IMR-90 (cell line): ENCODE measurements around the gene DNAJB5. TPM values are rescaled to one million over a fixed set of nuclear protein-coding genes. Genes with fewer than 3 reads are reported as not detected.
"Not testable (repeated sequence)": the region's sequence is repeated elsewhere in the genome, so short reads cannot be mapped to it uniquely, and the experiment has no call there.

Experiments used
- ATAC-seq: fragments of 200-7000 bp; cut with Tn5 transposase; 2 replicates; pipeline ENCODE4 v1.9.1; 2020; ENCODE audit warnings: low read depth, mild to moderate bottlenecking, moderate library complexity
- BruUV-seq: library from RNA; stranded (reverse); fragments of 400-500 nt; replicated peaks from 2 replicates; lab custom pipeline; 2021; lab: Mats Ljungman, UMichigan
- CTCF ChIA-PET: fragments of 300-600 bp; formaldehyde crosslinking; extraction: SDS; loops from one replicate; lab custom pipeline; 2021; ENCODE audit warnings: antibody characterized with exemption; lab: Yijun Ruan, JAX
- POLR2A ChIA-PET: fragments of 300-600 bp; sonication (Branson Sonifier 250); formaldehyde crosslinking; loops from one replicate; lab custom pipeline; 2022; ENCODE audit warnings: antibody characterized with exemption; ENCODE audit not compliant: unreplicated experiment; lab: Charles Lee
- DNase-seq: peaks from one replicate; pipeline ENCODE4 v3.0.0; 2013
- H2AFZ ChIP-seq: replicated peaks from 2 replicates; pipeline ENCODE3; 2013; ENCODE audit warnings: low read length, mild to moderate bottlenecking; ENCODE audit not compliant: poor library complexity
- H2AK5ac ChIP-seq: 2 replicates; pipeline ENCODE4 v1.6.1; 2013; ENCODE audit warnings: low read depth, low read length, inconsistent platforms
- H2AK9ac ChIP-seq: replicated peaks from 2 replicates; pipeline ENCODE3; 2013; ENCODE audit warnings: mild to moderate bottlenecking, low read depth, low read length, moderate library complexity; ENCODE audit not compliant: poor library complexity
- H2BK120ac ChIP-seq: 2 replicates; pipeline ENCODE4 v1.6.1; 2013; ENCODE audit warnings: low read depth, low read length, inconsistent platforms
- H2BK15ac ChIP-seq: 3 replicates; pipeline ENCODE4 v1.6.1; 2013; ENCODE audit warnings: low read depth, low read length, inconsistent platforms
- H2BK20ac ChIP-seq: 2 replicates; pipeline ENCODE4 v1.6.1; 2013; ENCODE audit warnings: low read depth, mild to moderate bottlenecking, inconsistent platforms, low read length, moderate library complexity
- H2BK5ac ChIP-seq: 2 replicates; pipeline ENCODE4 v1.6.1; 2013; ENCODE audit warnings: mild to moderate bottlenecking, low read depth, low read length, inconsistent platforms; ENCODE audit not compliant: poor library complexity, severe bottlenecking
- H3K14ac ChIP-seq: replicated peaks from 2 replicates; pipeline ENCODE4 v1.6.1; 2013; ENCODE audit warnings: low read depth, low read length, inconsistent platforms
- H3K18ac ChIP-seq: 2 replicates; pipeline ENCODE4 v1.6.1; 2013; ENCODE audit warnings: low read depth, low read length, control low read depth
- H3K23ac ChIP-seq: 2 replicates; pipeline ENCODE4 v1.6.1; 2013; ENCODE audit warnings: low read depth, low read length, inconsistent platforms
- H3K27ac ChIP-seq: 2 replicates; pipeline ENCODE4 v1.5.1; 2013; ENCODE audit warnings: mild to moderate bottlenecking, control low read depth, low read length; ENCODE audit not compliant: insufficient read depth
- H3K27me3 ChIP-seq: 2 replicates; pipeline ENCODE4 v1.6.1; 2013; ENCODE audit warnings: low read length; ENCODE audit not compliant: control insufficient read depth, insufficient read depth
- H3K36me3 ChIP-seq: 2 replicates; pipeline ENCODE4 v1.6.1; 2013; ENCODE audit warnings: low read length, mixed read lengths; ENCODE audit not compliant: control insufficient read depth, insufficient read depth
- H3K4ac ChIP-seq: 2 replicates; pipeline ENCODE4 v1.6.1; 2013; ENCODE audit warnings: low read depth, low read length, inconsistent platforms
- H3K4me1 ChIP-seq: 2 replicates; pipeline ENCODE4 v1.6.1; 2013; ENCODE audit warnings: low read length, mixed read lengths; ENCODE audit not compliant: control insufficient read depth, insufficient read depth
- H3K4me2 ChIP-seq: 2 replicates; pipeline ENCODE4 v1.6.1; 2013; ENCODE audit warnings: low read depth, mild to moderate bottlenecking, control low read depth, low read length, moderate library complexity
- H3K4me3 ChIP-seq: 2 replicates; pipeline ENCODE4 v1.5.1; 2013; ENCODE audit warnings: low read depth, mild to moderate bottlenecking, control low read depth, low read length, moderate library complexity; ENCODE audit not compliant: insufficient read depth
- H3K56ac ChIP-seq: 2 replicates; pipeline ENCODE4 v1.6.1; 2013; ENCODE audit warnings: low read length, inconsistent platforms; ENCODE audit not compliant: insufficient read depth; ENCODE audit errors: extremely low read depth
- H3K79me1 ChIP-seq, 2 experiments: 2 replicates each; pipeline ENCODE4 v1.6.1; 2013; ENCODE audit warnings: low read length in 2 of 2, inconsistent platforms in 1 of 2, low read depth in 1 of 2
- H3K9ac ChIP-seq: 2 replicates; pipeline ENCODE4 v1.6.1; 2013; ENCODE audit warnings: low read depth, low read length, control low read depth
- H3K9me1 ChIP-seq: 2 replicates; pipeline ENCODE4 v1.6.1; 2013; ENCODE audit warnings: low read length, inconsistent platforms; ENCODE audit not compliant: insufficient read depth
- H3K9me3 ChIP-seq: 2 replicates; pipeline ENCODE4 v1.6.1; 2013; ENCODE audit warnings: low read length; ENCODE audit not compliant: control insufficient read depth, insufficient read depth
- H4K20me1 ChIP-seq: 2 replicates; pipeline ENCODE4 v1.6.1; 2013; ENCODE audit warnings: low read length, inconsistent platforms; ENCODE audit not compliant: insufficient read depth
- H4K5ac ChIP-seq: 2 replicates; pipeline ENCODE4 v1.6.1; 2013; ENCODE audit warnings: mild to moderate bottlenecking, low read depth, low read length, control low read depth
- H4K8ac ChIP-seq, 2 experiments: 2 replicates each; pipeline ENCODE4 v1.6.1; 2013; ENCODE audit warnings: low read depth in 2 of 2, low read length in 2 of 2, control low read depth in 1 of 2, inconsistent platforms in 1 of 2
- H4K91ac ChIP-seq: 2 replicates; pipeline ENCODE4 v1.6.1; 2013; ENCODE audit warnings: low read depth, low read length, inconsistent platforms; ENCODE audit not compliant: insufficient read depth
- BHLHE40 ChIP-seq: fragments of 150-350 bp; IDR thresholded peaks from 2 replicates; pipeline ENCODE4 v1.6.1; 2016; ENCODE audit warnings: mild to moderate bottlenecking, low read depth, low read length
- CEBPB ChIP-seq: IDR thresholded peaks from 2 replicates; pipeline ENCODE4 v1.6.1; 2012; ENCODE audit warnings: low read depth, low read length, improper control_type of control experiment
- FOS ChIP-seq: fragments of 150-350 bp; IDR thresholded peaks from 2 replicates; pipeline ENCODE4 v1.6.1; 2016; ENCODE audit warnings: low read depth, low read length
- MAFK ChIP-seq: IDR thresholded peaks from 2 replicates; pipeline ENCODE4 v1.6.1; 2012; ENCODE audit warnings: low read depth, low read length, improper control_type of control experiment
- MXI1 ChIP-seq: IDR thresholded peaks from 2 replicates; pipeline ENCODE4 v1.6.1; 2012; ENCODE audit warnings: low read depth, mild to moderate bottlenecking, low read length, moderate library complexity, borderline replicate concordance
- NFE2L2 ChIP-seq: fragments of 150-350 bp; IDR thresholded peaks from 2 replicates; pipeline ENCODE4 v1.6.1; 2016; ENCODE audit warnings: low read depth, mild to moderate bottlenecking, low read length
- POLR2A ChIP-seq: IDR thresholded peaks from 2 replicates; pipeline ENCODE4 v1.6.1; 2012; ENCODE audit warnings: mild to moderate bottlenecking, low read depth, low read length
- RAD21 ChIP-seq: IDR thresholded peaks from 2 replicates; pipeline ENCODE4 v1.6.1; 2012; ENCODE audit warnings: low read length, improper control_type of control experiment
- RCOR1 ChIP-seq: IDR thresholded peaks from 2 replicates; pipeline ENCODE4 v1.6.1; 2012; ENCODE audit warnings: mild to moderate bottlenecking, low read length, improper control_type of control experiment; ENCODE audit not compliant: insufficient replicate concordance
- USF2 ChIP-seq: fragments of 150-350 bp; IDR thresholded peaks from 2 replicates; pipeline ENCODE4 v1.6.1; 2017; ENCODE audit warnings: mild to moderate bottlenecking, antibody characterized with exemption, low read length, low read depth
- WGBS, 2 experiments: methylation state at CpG; one replicate each; pipeline versions ENCODE4 v1.1.5 to v1.1.7; 2013; ENCODE audit warnings: missing lambda C conversion rate in 2 of 2; ENCODE audit not compliant: insufficient read length in 1 of 2; ENCODE audit errors: extremely low coverage in 2 of 2; 5-methylcytosine and 5-hydroxymethylcytosine counted together
- dilution Hi-C: fragments of 300-500 bp; cut with HindIII; formaldehyde crosslinking; loops from one replicate; pipeline ENCODE4 v1.14.3; 2018; ENCODE audit warnings: low sequenced_read_pairs; ENCODE audit not compliant: unreplicated experiment
- in situ Hi-C: fragments of 300-500 bp; cut with MboI; formaldehyde crosslinking; loops from 3 replicates; pipeline ENCODE4 v1.14.3; 2019; ENCODE audit warnings: low sequenced_read_pairs, inconsistent platforms, mixed read lengths
- intact Hi-C: fragments of 100-400 bp; cut with micrococcal nuclease; formaldehyde crosslinking; loops from 2 replicates; pipeline ENCODE4 v1.10.0; 2022
- polyA plus RNA-seq, 3 experiments: library from polyadenylated mRNA; depleted of rRNA; stranded (reverse); fragments of >200 nt; gene quantifications; 2 replicates each; pipeline ENCODE4 v1.2.3, GENCODE V29; 2012; ENCODE audit warnings: low replicate concordance in 1 of 3
- total RNA-seq: library from RNA; depleted of rRNA; stranded (reverse); fragments of >200 nt; gene quantifications from 2 replicates; pipeline ENCODE4 v1.2.3, GENCODE V29; 2012

The DNAJB5 gene
- total and polyA plus RNA-seq, 2 of the 4 experiments (the other 2 are of a cell fraction) = 11.4 to 14.9 TPM

GRCh38 chr9:35014517-35014916 lies 25.0 kb downstream of the DNAJB5 start:
- no peaks in the 10 kb centered on the region for H3K9me1 ChIP-seq
- H4K91ac ChIP-seq = no peak overlapping the region
- no peaks in the 10 kb centered on the region for H3K27me3 ChIP-seq
- no TSS peak for BruUV-seq
- H2BK20ac ChIP-seq = no peak overlapping the region
- no peak overlapping the region for H2AK5ac ChIP-seq
- H3K4me2 ChIP-seq = no peak overlapping the region
- H2BK15ac ChIP-seq = no peak overlapping the region
- WGBS, 2 experiments = no CpG with 5 or more reads among the region's 2 CpGs
- peaks cover 7% of the 10 kb centered on the region for H3K36me3 ChIP-seq
- TF ChIP-seq MAFK (no peak), RAD21 (no peak), NFE2L2 (no peak), USF2 (no peak), POLR2A (no peak), MXI1 (no peak), RCOR1 (no peak), CEBPB (no peak), FOS (no peak), BHLHE40 (no peak)
- no peak overlapping the region for H3K18ac ChIP-seq
- H2AFZ ChIP-seq = no peak overlapping the region
- H3K4me1 ChIP-seq = no peaks in the 10 kb centered on the region
- H3K4ac ChIP-seq = no peak overlapping the region
- H3K56ac ChIP-seq = no peak overlapping the region
- H4K20me1 ChIP-seq = no peaks in the 10 kb centered on the region
- no peak overlapping the region for H4K5ac ChIP-seq
- DNase-seq (no peak), ATAC-seq (no peak)
- H3K9me3 ChIP-seq = peaks cover 8% of the 10 kb centered on the region
- no peak overlapping the region for H2AK9ac ChIP-seq
- no peak overlapping the region for H4K8ac ChIP-seq
- POLR2A ChIA-PET = no interaction called here
- no peak overlapping the region for H3K27ac ChIP-seq
- H2BK5ac ChIP-seq = no peak overlapping the region
- H3K9ac ChIP-seq = no peak overlapping the region
- intact Hi-C loops (no loop called here), in situ Hi-C loops (no loop called here), dilution Hi-C loops (no loop called here)
- CTCF ChIA-PET = interaction anchor here (0.6 kb wide), 1 partner anchor 720 kb away, joined by 3 read pairs; no protein-coding TSS in a partner anchor
- no peak overlapping the region for H3K14ac ChIP-seq
- no peaks in the 10 kb centered on the region for H3K79me1 ChIP-seq
- H3K23ac ChIP-seq = no peak overlapping the region
- H3K4me3 ChIP-seq = no peak overlapping the region
- H2BK120ac ChIP-seq = no peak overlapping the region

GRCh38 chr9:35023443-35023842 lies 33.9 kb downstream of the DNAJB5 start:
- H3K4ac ChIP-seq, H3K4me1 ChIP-seq, H3K27ac ChIP-seq, H2BK120ac ChIP-seq, DNase-seq, CTCF ChIA-PET, H3K9me1 ChIP-seq, H3K9me3 ChIP-seq, H3K4me2 ChIP-seq, H3K18ac ChIP-seq, H3K56ac ChIP-seq, H3K23ac ChIP-seq, H2AK9ac ChIP-seq, H2AFZ ChIP-seq, dilution Hi-C loops, BruUV-seq, ATAC-seq, in situ Hi-C loops, H4K20me1 ChIP-seq, H3K4me3 ChIP-seq, H3K9ac ChIP-seq, H3K79me1 ChIP-seq, H2BK20ac ChIP-seq, H2BK5ac ChIP-seq, H3K36me3 ChIP-seq, H2AK5ac ChIP-seq, H4K5ac ChIP-seq, H4K91ac ChIP-seq, H2BK15ac ChIP-seq, H3K14ac ChIP-seq, H3K27me3 ChIP-seq, intact Hi-C loops, H4K8ac ChIP-seq: not testable (repeated sequence)
- POLR2A ChIA-PET = interaction anchor here (0.6 kb wide), 1 partner anchor 48 kb away, joined by 17 read pairs; no protein-coding TSS in a partner anchor
- 50% methylated on average over 2 of the region's 5 CpGs; no CpG with 5 or more reads in 1 of the 2 experiments for WGBS, 2 experiments
